Glomerular visceral epithelial cell (primary cell): ENCODE measurements around the gene FRMPD2.
"Not testable (repeated sequence)": the region's sequence is repeated elsewhere in the genome, so short reads cannot be mapped to it uniquely, and the experiment has no call there.

Experiments
- DNase-seq: peaks from one replicate; pipeline ENCODE4 v3.0.0-alpha.2; 2016; ENCODE audit errors: extremely low spot score

FRMPD2 gene

GRCh38 chr10:48287417-48288391 lies 13.2 kb upstream of the FRMPD2 start:
- DNase-seq = no peak

GRCh38 chr10:48286356-48286755 lies 11.9 kb upstream of the FRMPD2 start:
- DNase-seq = no peak

GRCh38 chr10:48285710-48286109 lies 11.2 kb upstream of the FRMPD2 start:
- DNase-seq = no peak

- no peak for DNase-seq
These were observed 10.3 kb upstream of the FRMPD2 start for GRCh38 chr10:48284811-48285210.

- no peak for DNase-seq
These were observed 9.6 kb upstream of the FRMPD2 start for GRCh38 chr10:48284002-48284546.

GRCh38 chr10:48282829-48283228 lies 8.3 kb upstream of the FRMPD2 start:
- DNase-seq = no peak

- DNase-seq = not testable (repeated sequence)
These were observed 7.2 kb upstream of the FRMPD2 start for GRCh38 chr10:48281697-48282096.

- no peak for DNase-seq
These were observed 4.7 kb upstream of the FRMPD2 start for GRCh38 chr10:48279081-48279751.

GRCh38 chr10:48277093-48277492 lies 2.6 kb upstream of the FRMPD2 start:
- DNase-seq = no peak

- no peak for DNase-seq
These were observed 755 bp downstream of the FRMPD2 start for GRCh38 chr10:48273741-48274140.

GRCh38 chr10:48272682-48273081 lies 1.8 kb downstream of the FRMPD2 start:
- no peak for DNase-seq

- no peak for DNase-seq
These were observed 3.3 kb downstream of the FRMPD2 start for GRCh38 chr10:48271047-48271730.

GRCh38 chr10:48266528-48266927 lies 8.0 kb downstream of the FRMPD2 start:
- no peak for DNase-seq

- no peak for DNase-seq
These were observed 16.4 kb downstream of the FRMPD2 start for GRCh38 chr10:48258105-48258504.

GRCh38 chr10:48257407-48257961 lies 17.0 kb downstream of the FRMPD2 start:
- no peak for DNase-seq

GRCh38 chr10:48255722-48256121 lies 18.8 kb downstream of the FRMPD2 start:
- no peak for DNase-seq

GRCh38 chr10:48254750-48255512 lies 19.6 kb downstream of the FRMPD2 start:
- DNase-seq = peak; percentile 88

GRCh38 chr10:48253970-48254657 lies 20.4 kb downstream of the FRMPD2 start:
- DNase-seq = peak; percentile 96

- no peak for DNase-seq
These were observed 22.2 kb downstream of the FRMPD2 start for GRCh38 chr10:48252354-48252650.

GRCh38 chr10:48251525-48252353 lies 22.8 kb downstream of the FRMPD2 start:
- peak; percentile 33 for DNase-seq
